ENCODE results near the gene PLAAT4.

GRCh38 chr11:63572026-63572688 is 35.5 kb downstream of the PLAAT4 start:
- TF ChIP-seq EZH2 (IDR thresholded peaks at IDR 0.05; ENCODE audit: borderline replicate concordance, control insufficient read depth, low read depth, low read length) = no peak
- TF ChIP-seq YY1 (IDR thresholded peaks at IDR 0.05; ENCODE audit: low read depth, low read length) = no peak
- no peak for TF ChIP-seq GABPA (IDR thresholded peaks at IDR 0.05; ENCODE audit: low read depth)
- peak; percentile 71; the same call in 1 of the 2 replicates for TF ChIP-seq MLLT1 (IDR thresholded peaks at IDR 0.05)
